Activated T-cell treated with anti-CD3 and anti-CD28 coated beads, Interleukin-2, amount 50 U/mL, for 1 hour (primary cell): ENCODE data around the gene ME3.
"Not testable (repeated sequence)": the region's sequence is repeated elsewhere in the genome, so short reads cannot be mapped to it uniquely, and the experiment has no call there.

Experiments
- DNase-seq: peaks from one replicate; pipeline ENCODE4 v3.0.0-alpha.2; 2020

ME3 gene

GRCh38 chr11:86660736-86661135 lies 11.7 kb downstream of the ME3 start:
- no peak for DNase-seq

GRCh38 chr11:86660088-86660487 lies 12.3 kb downstream of the ME3 start:
- no peak for DNase-seq

- DNase-seq, result no peak
Observed at GRCh38 chr11:86658534-86658933, 13.9 kb downstream of the ME3 start.

- not testable (repeated sequence) for DNase-seq
Observed at GRCh38 chr11:86645212-86645611, 27.2 kb downstream of the ME3 start.

GRCh38 chr11:86644291-86644690 lies 28.1 kb downstream of the ME3 start:
- no peak for DNase-seq

- no peak for DNase-seq
Observed at GRCh38 chr11:86641537-86642261, 30.7 kb downstream of the ME3 start.

- no peak for DNase-seq
Observed at GRCh38 chr11:86639137-86639536, 33.3 kb downstream of the ME3 start.

GRCh38 chr11:86638673-86639072 lies 33.7 kb downstream of the ME3 start:
- no peak for DNase-seq

GRCh38 chr11:86637988-86638387 lies 34.4 kb downstream of the ME3 start:
- no peak for DNase-seq

GRCh38 chr11:86636275-86636674 lies 36.1 kb downstream of the ME3 start:
- no peak for DNase-seq

- no peak for DNase-seq
Observed at GRCh38 chr11:86632499-86633269, 39.7 kb downstream of the ME3 start.

GRCh38 chr11:86630229-86630981 lies 42.0 kb downstream of the ME3 start:
- DNase-seq, result no peak

GRCh38 chr11:86629045-86629706 lies 43.2 kb downstream of the ME3 start:
- no peak for DNase-seq

GRCh38 chr11:86627776-86628455 lies 44.5 kb downstream of the ME3 start:
- DNase-seq, result no peak

- no peak for DNase-seq
Observed at GRCh38 chr11:86625981-86626380, 46.4 kb downstream of the ME3 start.

- DNase-seq, result no peak
Observed at GRCh38 chr11:86625544-86625943, 46.9 kb downstream of the ME3 start.

GRCh38 chr11:86624366-86624765 lies 48.0 kb downstream of the ME3 start:
- no peak for DNase-seq

- DNase-seq, result no peak
Observed at GRCh38 chr11:86623736-86624135, 48.7 kb downstream of the ME3 start.

GRCh38 chr11:86623041-86623621 lies 49.3 kb downstream of the ME3 start:
- DNase-seq, result no peak

GRCh38 chr11:86621854-86622253 lies 50.6 kb downstream of the ME3 start:
- no peak for DNase-seq

- DNase-seq, result no peak
Observed at GRCh38 chr11:86620891-86621521, 51.4 kb downstream of the ME3 start.

GRCh38 chr11:86619428-86619827 lies 53.0 kb downstream of the ME3 start:
- not testable (repeated sequence) for DNase-seq
